BLaER1 (cell line): ENCODE data around the gene EIF1AX.

Source experiments
- H3K27ac ChIP-seq: shearing (Covaris generic); formaldehyde crosslinking; 2 replicates; pipeline ENCODE4 v1.8.1; 2022
- H3K27me3 ChIP-seq: shearing (Covaris generic); formaldehyde crosslinking; 2 replicates; pipeline ENCODE4 v1.8.1; 2022
- H3K36me3 ChIP-seq: shearing (Covaris generic); formaldehyde crosslinking; 2 replicates; pipeline ENCODE4 v1.8.1; 2022
- H3K4me1 ChIP-seq: shearing (Covaris generic); formaldehyde crosslinking; 2 replicates; pipeline ENCODE4 v1.8.1; 2022
- H3K4me2 ChIP-seq: shearing (Covaris generic); formaldehyde crosslinking; 2 replicates; pipeline ENCODE4 v1.8.1; 2022
- H3K4me3 ChIP-seq: shearing (Covaris generic); formaldehyde crosslinking; 2 replicates; pipeline ENCODE4 v1.8.1; 2022
- H3K9ac ChIP-seq: shearing (Covaris generic); formaldehyde crosslinking; 2 replicates; pipeline ENCODE4 v1.8.1; 2022
- H3K9me3 ChIP-seq: shearing (Covaris generic); formaldehyde crosslinking; 2 replicates; pipeline ENCODE4 v1.8.1; 2022
- H4K20me1 ChIP-seq: shearing (Covaris generic); formaldehyde crosslinking; 2 replicates; pipeline ENCODE4 v1.8.1; 2022
- Cebpa-rat ChIP-seq: shearing (Covaris generic); IDR thresholded peaks from 2 replicates; pipeline ENCODE4 v1.8.1; 2022

Gene EIF1AX

GRCh38 chrX:20101934-20102581 is 39.6 kb downstream of the EIF1AX start:
- Histone ChIP-seq H3K4me1 (no peaks in the 10 kb centered on the region), H3K4me3 (no peak overlapping the region), H3K4me2 (no peak overlapping the region), H3K9me3 (no peaks in the 10 kb centered on the region), H4K20me1 (no peaks in the 10 kb centered on the region), H3K27ac (no peak overlapping the region), H3K9ac (no peak overlapping the region), H3K27me3 (no peaks in the 10 kb centered on the region), H3K36me3 (no peaks in the 10 kb centered on the region)
- no peak for TF ChIP-seq Cebpa-rat

- Histone ChIP-seq H3K4me3 (no peak overlapping the region), H3K4me1 (peaks cover 5% of the 10 kb centered on the region; the same call in 1 of the 2 replicates), H3K4me2 (no peak overlapping the region), H3K9me3 (no peaks in the 10 kb centered on the region), H3K27me3 (no peaks in the 10 kb centered on the region), H3K36me3 (no peaks in the 10 kb centered on the region), H3K9ac (no peak overlapping the region), H4K20me1 (no peaks in the 10 kb centered on the region), H3K27ac (no peak overlapping the region)
- TF ChIP-seq Cebpa-rat = no peak
These were observed 50.1 kb downstream of the EIF1AX start for GRCh38 chrX:20091499-20091898.

- no peak overlapping the region for H3K27ac ChIP-seq
- no peak overlapping the region for H3K4me3 ChIP-seq
- H3K4me1 ChIP-seq = peaks cover 5% of the 10 kb centered on the region; the same call in 1 of the 2 replicates
- H3K9ac ChIP-seq = no peak overlapping the region
- no peaks in the 10 kb centered on the region for H4K20me1 ChIP-seq
- TF ChIP-seq Cebpa-rat = no peak
- no peak overlapping the region for H3K4me2 ChIP-seq
- no peaks in the 10 kb centered on the region for H3K9me3 ChIP-seq
- H3K27me3 ChIP-seq = no peaks in the 10 kb centered on the region
- H3K36me3 ChIP-seq = no peaks in the 10 kb centered on the region
These were observed 51.8 kb downstream of the EIF1AX start for GRCh38 chrX:20089845-20090244.

- H4K20me1 ChIP-seq = no peaks in the 10 kb centered on the region
- H3K36me3 ChIP-seq = no peaks in the 10 kb centered on the region
- no peak overlapping the region for H3K27ac ChIP-seq
- H3K9ac ChIP-seq = no peak overlapping the region
- H3K4me2 ChIP-seq = no peak overlapping the region
- H3K27me3 ChIP-seq = no peaks in the 10 kb centered on the region
- no peaks in the 10 kb centered on the region for H3K4me1 ChIP-seq
- no peaks in the 10 kb centered on the region for H3K9me3 ChIP-seq
- no peak for TF ChIP-seq Cebpa-rat
- H3K4me3 ChIP-seq = no peak overlapping the region
These were observed 61.4 kb downstream of the EIF1AX start for GRCh38 chrX:20080277-20080676.
